Liver (tissue), 9 donors: ENCODE measurements around the gene TRIM67. TPM values are rescaled to one million over a fixed set of nuclear protein-coding genes. Genes with fewer than 3 reads are reported as not detected.

Experiments used
- DNase-seq: peaks from one replicate; pipeline ENCODE4 v3.0.0-alpha.2; 2017; ENCODE audit warnings: low spot score
- H3K27ac ChIP-seq, 2 donors: one replicate each; pipeline ENCODE4 v1.7.0; 2013; ENCODE audit warnings: inconsistent platforms in 2 of 2, low read length in 2 of 2, control low read depth in 1 of 2, low read depth in 1 of 2, mild to moderate bottlenecking in 1 of 2
- H3K27me3 ChIP-seq, 4 donors: one replicate each; pipeline versions ENCODE4 v1.6.1 to v1.7.0; 2013; ENCODE audit warnings: low read length in 3 of 4, inconsistent platforms in 1 of 4, mild to moderate bottlenecking in 1 of 4, moderate library complexity in 1 of 4; ENCODE audit not compliant: control insufficient read depth in 4 of 4, insufficient read depth in 4 of 4
- H3K36me3 ChIP-seq, 4 donors: one replicate each; pipeline versions ENCODE4 v1.6.1 to v1.7.0; 2013; ENCODE audit warnings: low read length in 3 of 4, mild to moderate bottlenecking in 3 of 4, low read depth in 1 of 4, moderate library complexity in 1 of 4; ENCODE audit not compliant: control insufficient read depth in 4 of 4, insufficient read depth in 3 of 4
- H3K4me1 ChIP-seq, 4 donors: one replicate each; pipeline versions ENCODE4 v1.6.1 to v1.7.0; 2013; ENCODE audit warnings: low read length in 3 of 4, mild to moderate bottlenecking in 3 of 4, moderate library complexity in 1 of 4; ENCODE audit not compliant: control insufficient read depth in 4 of 4, insufficient read depth in 4 of 4
- H3K4me3 ChIP-seq, 3 donors: one replicate each; pipeline versions ENCODE4 v1.6.1 to v1.7.0; 2013; ENCODE audit warnings: low read length in 3 of 3, control low read depth in 1 of 3, low read depth in 1 of 3, mild to moderate bottlenecking in 1 of 3
- H3K9ac ChIP-seq, 2 donors: one replicate each; pipeline ENCODE4 v1.7.0; 2013; ENCODE audit warnings: low read length in 2 of 2, mild to moderate bottlenecking in 2 of 2, moderate library complexity in 2 of 2, control low read depth in 1 of 2, low read depth in 1 of 2
- H3K9me3 ChIP-seq, 4 donors: one replicate each; pipeline versions ENCODE4 v1.6.1 to v1.7.0; 2013; ENCODE audit warnings: low read length in 3 of 4; ENCODE audit not compliant: control insufficient read depth in 4 of 4
- ATF3 ChIP-seq: IDR thresholded peaks from 2 replicates; pipeline ENCODE4 v1.6.1; 2016; ENCODE audit warnings: antibody characterized with exemption
- CTCF ChIP-seq: fragments of 150-350 bp; IDR thresholded peaks from 2 replicates; pipeline ENCODE4 v1.5.1; 2017; ENCODE audit warnings: improper control_type of control experiment, low read depth, low read length; ENCODE audit not compliant: missing input control
- EGR1 ChIP-seq, 2 donors: IDR thresholded peaks; 2 replicates each; pipeline ENCODE4 v1.6.1; 2016 to 2018; ENCODE audit warnings: antibody characterized with exemption in 2 of 2, low read depth in 2 of 2
- FOXA1 ChIP-seq: IDR thresholded peaks from 2 replicates; pipeline ENCODE4 v1.6.1; 2016; ENCODE audit warnings: antibody characterized with exemption
- GABPA ChIP-seq, 2 donors: IDR thresholded peaks in 1 of 2; conservative IDR thresholded peaks in 1 of 2; 2 replicates each; pipeline ENCODE4 v1.6.1; 2016; ENCODE audit warnings: antibody characterized with exemption in 2 of 2, mild to moderate bottlenecking in 1 of 2, moderate library complexity in 1 of 2
- HNF4G ChIP-seq: IDR thresholded peaks from 2 replicates; pipeline ENCODE4 v1.6.1; 2016; ENCODE audit warnings: antibody characterized with exemption
- JUND ChIP-seq, 2 donors: IDR thresholded peaks; 2 replicates each; pipeline ENCODE4 v1.6.1; 2016; ENCODE audit warnings: antibody characterized with exemption in 2 of 2
- MAX ChIP-seq: IDR thresholded peaks from 2 replicates; pipeline ENCODE4 v1.6.1; 2016; ENCODE audit warnings: antibody characterized with exemption
- NR2F2 ChIP-seq: IDR thresholded peaks from 2 replicates; pipeline ENCODE4 v1.6.1; 2016; ENCODE audit warnings: antibody characterized with exemption
- RAD21 ChIP-seq, 2 donors: IDR thresholded peaks; 2 replicates each; pipeline ENCODE4 v1.6.1; 2016; ENCODE audit warnings: antibody characterized with exemption in 2 of 2, mild to moderate bottlenecking in 2 of 2
- REST ChIP-seq: IDR thresholded peaks from 2 replicates; pipeline ENCODE4 v1.6.1; 2016; ENCODE audit warnings: antibody characterized with exemption, mild to moderate bottlenecking
- SP1 ChIP-seq: IDR thresholded peaks from 2 replicates; pipeline ENCODE4 v1.6.1; 2018; ENCODE audit warnings: antibody characterized with exemption, mild to moderate bottlenecking
- TAF1 ChIP-seq: conservative IDR thresholded peaks from 2 replicates; pipeline ENCODE4 v1.6.1; 2016; ENCODE audit warnings: antibody characterized with exemption, mild to moderate bottlenecking
- YY1 ChIP-seq: IDR thresholded peaks from 2 replicates; pipeline ENCODE4 v1.6.1; 2016; ENCODE audit warnings: antibody characterized with exemption, mild to moderate bottlenecking
- ZBTB33 ChIP-seq: IDR thresholded peaks from 2 replicates; pipeline ENCODE4 v1.6.1; 2016; ENCODE audit warnings: antibody characterized with exemption
- WGBS: extraction: QIAGEN DNeasy Blood & Tissue Kit; methylation state at CpG from one replicate; pipeline ENCODE4 v1.1.7; 2013; 5-methylcytosine and 5-hydroxymethylcytosine counted together
- polyA plus RNA-seq, 2 donors: library from polyadenylated mRNA; stranded (reverse) in 1 of 2; unstranded in 1 of 2; fragments of 200-250 nt in 1 of 2; fragments of >200 nt in 1 of 2; fragmentation: Nextera tagmentation in 1 of 2; extraction: Ambion mirVana in 1 of 2; gene quantifications; one replicate each; pipeline versions ENCODE4 v1.2.1 to v1.2.3, GENCODE V29; 2013 to 2015
- total RNA-seq, 2 donors: library from RNA; depleted of rRNA; stranded (reverse); fragments of >200 nt; gene quantifications; one replicate each; pipeline ENCODE4 v1.2.3, GENCODE V29; 2014
- donor health status: healthy.
- donor health status: healthy.
- donor health status: healthy.
- donor health status: healthy.
- donor health status: healthy.

Gene TRIM67
- total and polyA plus RNA-seq, 4 donors: under 0.01 to 0.05 TPM; not detected in 2

- peaks cover 1 to 6% (median 4%) of the 10 kb centered on the region in 4 donors for H3K9me3 ChIP-seq
- no peaks in the 10 kb centered on the region for H3K4me1 ChIP-seq
- no peak overlapping the region for H3K9ac ChIP-seq
- no peak overlapping the region for H3K27ac ChIP-seq
- no peaks in the 10 kb centered on the region for H3K27me3 ChIP-seq
- no peaks in the 10 kb centered on the region for H3K36me3 ChIP-seq
- TF ChIP-seq RAD21 (IDR thresholded peaks at IDR 0.05) (no peak), NR2F2 (no peak), SP1 (no peak), JUND (IDR thresholded peaks at IDR 0.05) (no peak), FOXA1 (no peak), ZBTB33 (no peak)
- DNase-seq: no peak
- 86% methylated on average over 2 of the region's 2 CpGs for WGBS
- no peak overlapping the region for H3K4me3 ChIP-seq
These were observed 39.7 kb upstream of the TRIM67 start for GRCh38 chr1:231122143-231122542.

- Histone ChIP-seq H3K4me3 (no peak overlapping the region), H3K36me3 (no peaks in the 10 kb centered on the region), H3K9me3 (no peaks in the 10 kb centered on the region), H3K27me3 (no peaks in the 10 kb centered on the region), H3K4me1 (no peaks in the 10 kb centered on the region), H3K27ac (no peak overlapping the region), H3K9ac (no peak overlapping the region)
- DNase-seq: no peak
- 88% methylated on average over 14 of the region's 14 CpGs for WGBS
- TF ChIP-seq SP1: no peak
- TF ChIP-seq RAD21 (IDR thresholded peaks at IDR 0.05): no peak
- TF ChIP-seq GABPA (IDR thresholded peaks at IDR 0.05 in 1 of 2, conservative IDR thresholded peaks at IDR 0.05 in 1 of 2): no peak
- no peak for TF ChIP-seq EGR1 (IDR thresholded peaks at IDR 0.05; ENCODE audit: low read depth in 2 of 2)
- TF ChIP-seq REST: no peak
- TF ChIP-seq HNF4G: no peak
- TF ChIP-seq NR2F2: no peak
These were observed 37.1 kb upstream of the TRIM67 start for GRCh38 chr1:231124746-231125145.

GRCh38 chr1:231125972-231126580 lies 35.8 kb upstream of the TRIM67 start:
- no peaks in the 10 kb centered on the region for H3K4me1 ChIP-seq
- no peak overlapping the region for H3K4me3 ChIP-seq
- H3K27me3 ChIP-seq: no peaks in the 10 kb centered on the region
- no peak overlapping the region for H3K27ac ChIP-seq
- no peaks in the 10 kb centered on the region for H3K9me3 ChIP-seq
- no peak for DNase-seq
- TF ChIP-seq JUND (IDR thresholded peaks at IDR 0.05): no peak
- TF ChIP-seq SP1: no peak
- no peak for TF ChIP-seq HNF4G
- no peak for TF ChIP-seq CTCF
- no peak for TF ChIP-seq NR2F2
- TF ChIP-seq MAX: no peak
- no peak for TF ChIP-seq TAF1
- no peak for TF ChIP-seq YY1
- no peak for TF ChIP-seq REST
- no peak for TF ChIP-seq FOXA1
- no peak for TF ChIP-seq ATF3
- TF ChIP-seq EGR1 (IDR thresholded peaks at IDR 0.05; ENCODE audit: low read depth in 2 of 2): no peak
- TF ChIP-seq RAD21 (IDR thresholded peaks at IDR 0.05): no peak
- H3K9ac ChIP-seq: no peak overlapping the region
- H3K36me3 ChIP-seq: no peaks in the 10 kb centered on the region
- WGBS: 75% methylated on average over 9 of the region's 9 CpGs
